HepG2 (cell line): ENCODE measurements around the gene PRR30. TPM values are rescaled to one million over a fixed set of nuclear protein-coding genes. Genes with fewer than 3 reads are reported as not detected.
A peak's percentile ranks its signal among the peaks of the same experiment; 100 is the strongest.

Experiments used
- HCFC1 ChIP-seq: fragments of 150-350 bp; IDR thresholded peaks from 2 replicates; pipeline ENCODE4 v1.6.1; 2014; ENCODE audit warnings: low read depth, low read length
- JDP2 ChIP-seq: sonication (generic); formaldehyde crosslinking; IDR thresholded peaks from 2 replicates; pipeline ENCODE4 v1.8.1; 2022; ENCODE audit warnings: missing genetic modification reagents, borderline replicate concordance
- KAT2B ChIP-seq: fragments of 150-350 bp; IDR thresholded peaks from 2 replicates; pipeline ENCODE4 v1.6.1; 2014; ENCODE audit warnings: low read depth, low read length, borderline replicate concordance
- KDM2A ChIP-seq: sonication (generic); formaldehyde crosslinking; IDR thresholded peaks from 2 replicates; pipeline ENCODE4 v1.4.0; 2020; ENCODE audit warnings: low read depth, missing genetic modification reagents, borderline replicate concordance
- MYC ChIP-seq: sonication (generic); formaldehyde crosslinking; IDR thresholded peaks from 2 replicates; pipeline ENCODE4 v1.9.0; 2021; ENCODE audit warnings: missing genetic modification reagents, borderline replicate concordance
- RCOR2 ChIP-seq: IDR thresholded peaks from 2 replicates; pipeline ENCODE4 v1.6.1; 2016; ENCODE audit warnings: missing biosample characterization, missing genetic modification reagents
- SMAD1 ChIP-seq: sonication (generic); formaldehyde crosslinking; IDR thresholded peaks from 2 replicates; pipeline ENCODE4 v1.4.0; 2020; ENCODE audit warnings: missing genetic modification reagents, low read depth, mild to moderate bottlenecking, borderline replicate concordance
- SNAI1 ChIP-seq: sonication (generic); formaldehyde crosslinking; IDR thresholded peaks from 2 replicates; pipeline ENCODE4 v1.5.0; 2020; ENCODE audit warnings: mild to moderate bottlenecking, missing genetic modification reagents, borderline replicate concordance
- SNAPC2 ChIP-seq: sonication (generic); formaldehyde crosslinking; IDR thresholded peaks from 2 replicates; pipeline ENCODE4 v1.8.1; 2022; ENCODE audit warnings: mild to moderate bottlenecking, missing genetic modification reagents
- TFDP2 ChIP-seq: sonication (generic); formaldehyde crosslinking; IDR thresholded peaks from 2 replicates; pipeline ENCODE4 v1.4.0; 2020; ENCODE audit warnings: missing genetic modification reagents
- TFE3 ChIP-seq: IDR thresholded peaks from 2 replicates; pipeline ENCODE4 v1.6.1; 2016
- TGIF2 ChIP-seq: IDR thresholded peaks from 2 replicates; pipeline ENCODE4 v1.6.1; 2016; ENCODE audit warnings: control low read depth, missing compliant biosample characterization
- ZNF333 ChIP-seq: sonication (generic); formaldehyde crosslinking; IDR thresholded peaks from 2 replicates; pipeline ENCODE4 v1.4.0; 2020; ENCODE audit warnings: mild to moderate bottlenecking, missing genetic modification reagents, borderline replicate concordance
- ZNF335 ChIP-seq: sonication (generic); formaldehyde crosslinking; IDR thresholded peaks from 2 replicates; pipeline ENCODE4 v1.4.0; 2020; ENCODE audit warnings: missing genetic modification reagents
- ZNF33A ChIP-seq: sonication (generic); formaldehyde crosslinking; IDR thresholded peaks from 2 replicates; pipeline ENCODE4 v1.5.1; 2020; ENCODE audit warnings: missing genetic modification reagents, mild to moderate bottlenecking, moderate library complexity, borderline replicate concordance
- ZNF44 ChIP-seq: sonication (generic); formaldehyde crosslinking; IDR thresholded peaks from 2 replicates; pipeline ENCODE4 v1.5.1; 2020; ENCODE audit warnings: mild to moderate bottlenecking, missing genetic modification reagents
- ZNF883 ChIP-seq: sonication (generic); formaldehyde crosslinking; IDR thresholded peaks from 2 replicates; pipeline ENCODE4 v1.5.1; 2020; ENCODE audit warnings: mild to moderate bottlenecking, missing genetic modification reagents; ENCODE audit errors: not compliant biosample characterization
- polyA plus RNA-seq, 8 experiments: library from polyadenylated mRNA; depleted of rRNA in 3 of 8; stranded (reverse) in 7 of 8; unstranded in 1 of 8; fragments of >200 nt; fragmentation: Illumina TruSeq in 4 of 8; extraction: Trizol in 4 of 8; gene quantifications; 2 replicates each; pipeline versions ENCODE4 v1.2.1 to v1.2.3, GENCODE V29; 2011 to 2016; ENCODE audit warnings: low read depth in 4 of 8, missing spikeins in 1 of 8, mixed read lengths in 1 of 8; ENCODE audit not compliant: insufficient read depth in 1 of 8
- total RNA-seq, 5 experiments: library from RNA; depleted of rRNA; stranded (reverse); fragments of >200 nt; fragmentation: Illumina TruSeq; extraction: Trizol; gene quantifications; 2 replicates each; pipeline ENCODE4 v1.2.3, GENCODE V29; 2016; ENCODE audit warnings: low read depth in 1 of 5
- TF ChIP-seq, protein P1 (sequence below): sonication (generic); formaldehyde crosslinking; IDR thresholded peaks from 2 replicates; pipeline ENCODE4 v1.4.0; 2020; ENCODE audit warnings: mild to moderate bottlenecking, missing genetic modification reagents
- TF ChIP-seq, protein P2 (sequence below): sonication (generic); formaldehyde crosslinking; IDR thresholded peaks from 2 replicates; pipeline ENCODE4 v1.5.0; 2020; ENCODE audit warnings: mild to moderate bottlenecking, missing genetic modification reagents
- TF ChIP-seq, protein P3 (sequence below): sonication (generic); formaldehyde crosslinking; IDR thresholded peaks from 2 replicates; pipeline ENCODE4 v1.4.0; 2020; ENCODE audit warnings: low read depth, missing genetic modification reagents

The PRR30 gene
- total and polyA plus RNA-seq, 2 of the 13 experiments (the other 11 are each of a cell fraction or from before 2014, with no cell fraction given), result not detected

DNA sequence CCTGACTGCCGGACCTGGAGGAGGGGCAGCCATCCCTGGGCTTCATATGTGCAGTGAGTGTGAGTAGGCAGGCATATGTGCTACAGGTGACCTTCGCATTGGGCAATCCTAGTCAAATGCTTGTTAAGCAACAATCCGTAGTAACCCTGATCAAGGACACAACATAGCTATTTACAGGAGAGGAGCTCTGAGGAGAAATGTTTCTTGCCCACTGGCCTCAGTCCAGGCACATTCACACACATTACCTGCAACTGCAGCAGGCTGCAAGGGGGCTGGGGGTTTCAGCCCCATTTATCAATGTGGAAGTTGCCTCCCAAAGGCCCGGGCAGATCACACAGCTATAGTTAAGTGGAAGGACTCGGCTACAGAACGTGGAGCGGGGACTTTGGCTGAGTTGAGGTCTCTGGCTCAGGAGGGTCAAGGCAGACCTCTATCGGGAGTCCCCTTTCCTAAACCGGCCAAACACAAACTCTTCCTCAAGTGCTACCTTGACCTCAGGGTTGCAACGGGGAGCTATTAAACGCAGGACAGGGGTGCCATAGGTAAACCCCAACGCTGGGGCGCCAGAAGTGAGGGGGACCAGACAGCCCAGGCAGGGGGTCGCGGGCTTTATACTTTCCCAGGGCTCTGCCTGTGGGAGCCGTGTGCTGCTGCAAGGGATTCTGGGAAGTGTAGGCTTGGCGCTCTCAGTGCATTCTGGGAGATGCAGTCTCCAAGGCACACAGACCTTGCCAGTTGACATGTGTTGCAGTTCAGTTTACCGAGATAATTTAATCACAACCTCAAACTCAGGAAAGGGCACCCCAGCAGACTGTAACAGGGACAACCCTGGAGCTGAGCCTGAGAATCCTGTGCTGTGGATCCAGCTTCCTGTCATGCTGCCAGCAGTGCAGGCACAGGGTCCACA lies 43.2 kb downstream of the PRR30 start (continued):
- TF ChIP-seq TFE3 (peak; percentile 96), HCFC1 (peak; percentile 84), TGIF2 (CRISPR knock-in tag) (peak; percentile 95), TFDP2 (CRISPR knock-in tag) (peak; percentile 25; the same call in 1 of the 2 replicates), ZNF883 (CRISPR knock-in tag) (peak; percentile 90), ZNF44 (CRISPR knock-in tag) (peak; percentile 73), JDP2 (CRISPR knock-in tag) (no peak), SMAD1 (CRISPR knock-in tag) (0 out of 2 replicates have a peak, but pooled peaks have one; percentile 80), MYC (CRISPR knock-in tag) (peak; percentile 77), SNAPC2 (CRISPR knock-in tag) (peak; percentile 76), KDM2A (CRISPR knock-in tag) (peak; percentile 80), SNAI1 (CRISPR knock-in tag) (no peak), KAT2B (no peak), ZNF335 (CRISPR knock-in tag) (peak; percentile 88), RCOR2 (CRISPR knock-in tag) (peak; percentile 92), ZNF33A (CRISPR knock-in tag) (no peak), ZNF333 (CRISPR knock-in tag) (no peak; the same call in 1 of the 2 replicates)
- TF ChIP-seq, protein P1, sequence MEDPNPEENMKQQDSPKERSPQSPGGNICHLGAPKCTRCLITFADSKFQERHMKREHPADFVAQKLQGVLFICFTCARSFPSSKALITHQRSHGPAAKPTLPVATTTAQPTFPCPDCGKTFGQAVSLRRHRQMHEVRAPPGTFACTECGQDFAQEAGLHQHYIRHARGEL, result no peak
- TF ChIP-seq, protein P2, sequence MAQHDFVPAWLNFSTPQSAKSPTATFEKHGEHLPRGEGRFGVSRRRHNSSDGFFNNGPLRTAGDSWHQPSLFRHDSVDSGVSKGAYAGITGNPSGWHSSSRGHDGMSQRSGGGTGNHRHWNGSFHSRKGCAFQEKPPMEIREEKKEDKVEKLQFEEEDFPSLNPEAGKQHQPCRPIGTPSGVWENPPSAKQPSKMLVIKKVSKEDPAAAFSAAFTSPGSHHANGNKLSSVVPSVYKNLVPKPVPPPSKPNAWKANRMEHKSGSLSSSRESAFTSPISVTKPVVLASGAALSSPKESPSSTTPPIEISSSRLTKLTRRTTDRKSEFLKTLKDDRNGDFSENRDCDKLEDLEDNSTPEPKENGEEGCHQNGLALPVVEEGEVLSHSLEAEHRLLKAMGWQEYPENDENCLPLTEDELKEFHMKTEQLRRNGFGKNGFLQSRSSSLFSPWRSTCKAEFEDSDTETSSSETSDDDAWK, result no peak
- TF ChIP-seq, protein P3, sequence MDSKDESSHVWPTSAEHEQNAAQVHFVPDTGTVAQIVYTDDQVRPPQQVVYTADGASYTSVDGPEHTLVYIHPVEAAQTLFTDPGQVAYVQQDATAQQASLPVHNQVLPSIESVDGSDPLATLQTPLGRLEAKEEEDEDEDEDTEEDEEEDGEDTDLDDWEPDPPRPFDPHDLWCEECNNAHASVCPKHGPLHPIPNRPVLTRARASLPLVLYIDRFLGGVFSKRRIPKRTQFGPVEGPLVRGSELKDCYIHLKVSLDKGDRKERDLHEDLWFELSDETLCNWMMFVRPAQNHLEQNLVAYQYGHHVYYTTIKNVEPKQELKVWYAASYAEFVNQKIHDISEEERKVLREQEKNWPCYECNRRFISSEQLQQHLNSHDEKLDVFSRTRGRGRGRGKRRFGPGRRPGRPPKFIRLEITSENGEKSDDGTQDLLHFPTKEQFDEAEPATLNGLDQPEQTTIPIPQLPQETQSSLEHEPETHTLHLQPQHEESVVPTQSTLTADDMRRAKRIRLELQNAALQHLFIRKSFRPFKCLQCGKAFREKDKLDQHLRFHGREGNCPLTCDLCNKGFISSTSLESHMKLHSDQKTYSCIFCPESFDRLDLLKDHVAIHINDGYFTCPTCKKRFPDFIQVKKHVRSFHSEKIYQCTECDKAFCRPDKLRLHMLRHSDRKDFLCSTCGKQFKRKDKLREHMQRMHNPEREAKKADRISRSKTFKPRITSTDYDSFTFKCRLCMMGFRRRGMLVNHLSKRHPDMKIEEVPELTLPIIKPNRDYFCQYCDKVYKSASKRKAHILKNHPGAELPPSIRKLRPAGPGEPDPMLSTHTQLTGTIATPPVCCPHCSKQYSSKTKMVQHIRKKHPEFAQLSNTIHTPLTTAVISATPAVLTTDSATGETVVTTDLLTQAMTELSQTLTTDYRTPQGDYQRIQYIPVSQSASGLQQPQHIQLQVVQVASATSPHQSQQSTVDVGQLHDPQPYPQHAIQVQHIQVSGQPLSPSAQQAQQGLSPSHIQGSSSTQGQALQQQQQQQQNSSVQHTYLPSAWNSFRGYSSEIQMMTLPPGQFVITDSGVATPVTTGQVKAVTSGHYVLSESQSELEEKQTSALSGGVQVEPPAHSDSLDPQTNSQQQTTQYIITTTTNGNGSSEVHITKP (CRISPR knock-in tag), result peak; percentile 71; the same call in 1 of the 2 replicates
